ENCODE results near the gene IL12RB2.

The IL12RB2 gene

DNA sequence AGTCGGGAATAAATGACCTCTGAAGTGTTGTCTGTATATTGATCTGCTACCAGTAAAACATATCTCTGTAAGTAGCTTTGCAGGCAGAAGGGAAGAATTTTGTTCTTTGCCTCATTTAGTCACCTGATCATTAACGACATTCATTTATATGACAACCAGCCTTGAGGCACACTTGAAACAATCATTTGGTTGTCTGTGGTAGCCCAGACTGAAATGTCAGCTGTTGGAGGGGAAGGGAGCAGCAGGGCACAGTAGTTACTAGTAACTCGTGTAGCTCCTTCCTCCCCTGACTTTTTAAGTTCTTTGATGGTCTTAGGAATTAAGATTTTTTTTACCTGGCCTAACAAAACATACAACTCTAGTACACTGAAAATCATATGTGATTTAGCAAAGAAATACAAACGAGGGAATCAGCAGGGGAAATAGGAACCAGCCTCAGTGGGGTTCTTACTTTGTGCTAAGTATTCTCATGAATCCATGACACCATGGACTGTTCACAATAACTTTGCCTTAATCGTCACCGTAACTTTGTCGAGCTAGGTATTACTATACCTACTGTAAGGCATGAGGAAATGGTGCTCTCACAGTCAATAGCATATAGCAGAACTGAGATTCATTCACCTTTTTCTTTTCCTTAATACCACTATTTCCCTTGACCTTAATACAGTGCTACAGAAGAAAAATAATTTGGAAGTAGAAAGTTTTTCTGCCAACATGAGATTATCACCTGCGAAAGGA lies 6.4 kb downstream of the IL12RB2 start:
- DNase-seq (ENCODE audit: low spot score): no peak

- DNase-seq (ENCODE audit: low spot score): no peak
Measured at GRCh38 chr1:67314696-67315095, 7.0 kb downstream of the IL12RB2 start.

GRCh38 chr1:67316180-67316902 lies 8.7 kb downstream of the IL12RB2 start:
- DNase-seq (ENCODE audit: low spot score): no peak

GRCh38 chr1:67316918-67317317 lies 9.2 kb downstream of the IL12RB2 start:
- DNase-seq (ENCODE audit: low spot score): no peak

DNA sequence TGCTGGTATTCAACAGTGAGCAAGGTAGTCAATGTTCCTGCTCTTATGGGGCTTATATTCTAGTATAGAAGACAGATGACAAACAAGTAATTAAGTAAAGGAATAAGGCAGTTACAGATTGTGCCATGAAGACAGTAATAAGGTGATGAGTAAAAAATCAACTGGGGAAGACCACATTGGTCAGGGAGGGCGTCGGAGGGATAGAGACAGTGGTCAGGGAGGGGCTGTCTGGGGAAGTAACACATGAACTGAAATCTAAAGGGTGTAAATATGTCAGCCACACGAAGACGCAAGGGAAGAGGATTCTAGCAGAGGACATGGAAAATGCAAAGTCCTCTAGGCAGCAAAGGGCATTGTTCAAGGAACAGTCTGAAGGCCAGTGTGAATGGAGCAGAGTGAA lies 10.1 kb downstream of the IL12RB2 start:
- no peak for DNase-seq (ENCODE audit: low spot score)

GRCh38 chr1:67322442-67322841 lies 14.8 kb downstream of the IL12RB2 start:
- DNase-seq (ENCODE audit: low spot score): no peak

DNA sequence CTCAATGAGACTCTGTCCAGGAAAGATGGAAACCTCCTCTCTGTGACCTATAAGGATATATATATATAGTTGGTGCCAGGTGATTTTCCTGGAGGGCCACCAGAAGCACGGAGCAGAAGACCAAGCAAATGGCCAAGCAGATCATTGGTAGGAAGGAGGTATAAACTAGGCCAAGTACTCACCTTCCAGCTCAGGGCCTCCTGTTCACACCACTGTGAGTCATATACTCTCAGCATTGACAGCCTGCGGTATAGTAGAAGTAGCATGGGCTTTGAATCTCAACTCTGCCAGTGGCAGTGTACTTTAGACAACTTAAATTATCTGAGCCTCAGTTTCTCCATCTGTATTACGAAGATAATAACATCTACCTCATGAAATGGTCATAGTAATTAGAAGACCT lies 15.4 kb downstream of the IL12RB2 start:
- DNase-seq (ENCODE audit: low spot score): no peak

GRCh38 chr1:67324068-67324467 lies 16.4 kb downstream of the IL12RB2 start:
- DNase-seq (ENCODE audit: low spot score): no peak

- no peak for DNase-seq (ENCODE audit: low spot score)
Measured at GRCh38 chr1:67327864-67328466, 20.3 kb downstream of the IL12RB2 start.

GRCh38 chr1:67332653-67333529 lies 25.2 kb downstream of the IL12RB2 start:
- DNase-seq (ENCODE audit: low spot score): no peak

DNA sequence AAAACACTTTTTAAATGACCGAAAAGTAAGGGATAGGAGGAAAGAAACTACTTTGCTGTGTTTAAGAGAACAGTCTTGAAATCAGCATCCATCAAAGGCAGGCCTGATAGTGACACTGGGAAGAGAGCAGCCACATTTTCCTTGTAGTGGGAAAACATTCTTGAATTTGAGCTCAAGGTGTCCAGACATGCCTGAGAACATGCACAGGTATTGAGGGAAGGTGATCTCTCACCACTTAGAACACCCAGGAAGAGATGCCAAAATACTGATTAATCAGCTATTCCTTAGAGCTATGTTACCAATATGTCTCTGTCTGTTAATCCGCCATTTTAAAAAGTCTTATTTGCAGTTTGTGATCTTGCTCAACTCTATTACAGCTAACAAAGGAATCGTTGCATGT lies 25.9 kb downstream of the IL12RB2 start:
- DNase-seq (ENCODE audit: low spot score): no peak

- no peak for DNase-seq (ENCODE audit: low spot score)
Measured at GRCh38 chr1:67335411-67335810, 27.7 kb downstream of the IL12RB2 start.

- no peak for DNase-seq (ENCODE audit: low spot score)
Measured at GRCh38 chr1:67336157-67336556, 28.5 kb downstream of the IL12RB2 start.

DNA sequence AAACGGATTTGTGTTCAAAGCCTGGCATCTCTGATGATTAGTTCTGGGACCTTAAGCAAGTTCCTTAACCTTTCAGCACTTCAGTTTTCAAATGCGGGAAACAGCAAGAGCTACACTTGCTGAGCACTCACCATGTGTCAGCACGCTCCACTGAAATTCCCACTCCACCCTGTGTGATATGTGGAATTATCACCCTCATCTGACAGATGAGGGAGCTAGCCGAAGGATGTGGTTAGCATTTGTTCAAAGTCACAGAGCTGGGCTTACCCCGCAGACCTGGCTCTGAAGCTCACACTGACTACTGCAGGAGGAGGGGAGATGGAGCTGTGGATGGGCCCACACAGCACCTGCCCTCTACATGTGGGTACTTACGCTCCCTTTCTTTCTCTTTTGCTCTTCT lies 29.1 kb downstream of the IL12RB2 start:
- no peak for DNase-seq (ENCODE audit: low spot score)

GRCh38 chr1:67338642-67339041 lies 31.0 kb downstream of the IL12RB2 start:
- no peak for DNase-seq (ENCODE audit: low spot score)

- peak; percentile 47 for DNase-seq (ENCODE audit: low spot score)
Measured at GRCh38 chr1:67339623-67340343, 32.1 kb downstream of the IL12RB2 start.

GRCh38 chr1:67342076-67342890 lies 34.6 kb downstream of the IL12RB2 start:
- no peak for DNase-seq (ENCODE audit: low spot score)

GRCh38 chr1:67345556-67345955 lies 37.9 kb downstream of the IL12RB2 start:
- no peak for DNase-seq (ENCODE audit: low spot score)

- no peak for DNase-seq (ENCODE audit: low spot score)
Measured at GRCh38 chr1:67346982-67347381, 39.3 kb downstream of the IL12RB2 start.

GRCh38 chr1:67347688-67348472 lies 40.2 kb downstream of the IL12RB2 start:
- DNase-seq (ENCODE audit: low spot score): peak; percentile 60

Measured in AG08396 (cell line).